Inflammatory macrophage treated with lipopolysaccharide for 4 hours (primary cell): ENCODE measurements around the gene MINK1.
"Not testable (repeated sequence)": the region's sequence is repeated elsewhere in the genome, so short reads cannot be mapped to it uniquely, and the experiment has no call there.

Source experiments
- DNase-seq: peaks from one replicate; pipeline ENCODE4 v3.0.0-alpha.2; 2020

Gene MINK1

GRCh38 chr17:4812690-4813089 lies 20.4 kb upstream of the MINK1 start:
- no peak for DNase-seq

GRCh38 chr17:4815043-4815675 lies 18.0 kb upstream of the MINK1 start:
- no peak for DNase-seq

- DNase-seq = no peak
These were observed 16.3 kb upstream of the MINK1 start for GRCh38 chr17:4816826-4817225.

GRCh38 chr17:4818276-4818675 lies 14.9 kb upstream of the MINK1 start:
- no peak for DNase-seq

GRCh38 chr17:4822835-4823234 lies 10.3 kb upstream of the MINK1 start:
- no peak for DNase-seq

GRCh38 chr17:4823373-4824089 lies 9.6 kb upstream of the MINK1 start:
- DNase-seq = no peak

GRCh38 chr17:4827399-4827798 lies 5.7 kb upstream of the MINK1 start:
- no peak for DNase-seq

GRCh38 chr17:4832829-4833177 lies 337 bp upstream of the MINK1 start:
- DNase-seq = not testable (repeated sequence)

- peak; percentile 70 for DNase-seq
These were observed 971 bp downstream of the MINK1 start for GRCh38 chr17:4833941-4834680.

- DNase-seq = no peak
These were observed 1.5 kb downstream of the MINK1 start for GRCh38 chr17:4834681-4835020.

GRCh38 chr17:4836221-4836620 lies 3.1 kb downstream of the MINK1 start:
- DNase-seq = no peak

- DNase-seq = no peak
These were observed 4.5 kb downstream of the MINK1 start for GRCh38 chr17:4837471-4838308.

GRCh38 chr17:4838309-4838785 lies 5.2 kb downstream of the MINK1 start:
- no peak for DNase-seq

- DNase-seq = no peak
These were observed 6.1 kb downstream of the MINK1 start for GRCh38 chr17:4839221-4839620.

- no peak for DNase-seq
These were observed 7.1 kb downstream of the MINK1 start for GRCh38 chr17:4839965-4840892.

GRCh38 chr17:4840893-4841242 lies 7.7 kb downstream of the MINK1 start:
- DNase-seq = no peak

GRCh38 chr17:4842376-4842775 lies 9.2 kb downstream of the MINK1 start:
- no peak for DNase-seq

GRCh38 chr17:4843321-4844000 lies 10.3 kb downstream of the MINK1 start:
- DNase-seq = peak; percentile 66

- peak; percentile 93 for DNase-seq
These were observed 12.0 kb downstream of the MINK1 start for GRCh38 chr17:4845118-4845517.

- DNase-seq = no peak
These were observed 13.7 kb downstream of the MINK1 start for GRCh38 chr17:4846635-4847390.
